ENCODE data around the gene MGLL.

GRCh38 chr3:127839099-127839498 is 16.8 kb upstream of the MGLL start:
- TF ChIP-seq SIN3A (IDR thresholded peaks at IDR 0.05; ENCODE audit: borderline replicate concordance, insufficient read depth, low read depth, low read length), result no peak
- no peak for TF ChIP-seq CTCF (IDR thresholded peaks at IDR 0.05)
- no peak for TF ChIP-seq REST (IDR thresholded peaks at IDR 0.05; ENCODE audit: insufficient read depth in 1 of 2, low read depth in 2 of 2, low read length in 1 of 2)
- no peak for TF ChIP-seq POLR2AphosphoS5 (IDR thresholded peaks at IDR 0.05; ENCODE audit: low read depth, low read length)
- TF ChIP-seq TCF7L2 (IDR thresholded peaks at IDR 0.05; ENCODE audit: low read depth, low read length), result no peak
